ENCODE results near the gene TRIM72. TPM values are rescaled to one million over a fixed set of nuclear protein-coding genes. Genes with fewer than 3 reads are reported as not detected.
"Not testable (repeated sequence)": the region's sequence is repeated elsewhere in the genome, so short reads cannot be mapped to it uniquely, and the experiment has no call there.

TRIM72 gene, protein sequence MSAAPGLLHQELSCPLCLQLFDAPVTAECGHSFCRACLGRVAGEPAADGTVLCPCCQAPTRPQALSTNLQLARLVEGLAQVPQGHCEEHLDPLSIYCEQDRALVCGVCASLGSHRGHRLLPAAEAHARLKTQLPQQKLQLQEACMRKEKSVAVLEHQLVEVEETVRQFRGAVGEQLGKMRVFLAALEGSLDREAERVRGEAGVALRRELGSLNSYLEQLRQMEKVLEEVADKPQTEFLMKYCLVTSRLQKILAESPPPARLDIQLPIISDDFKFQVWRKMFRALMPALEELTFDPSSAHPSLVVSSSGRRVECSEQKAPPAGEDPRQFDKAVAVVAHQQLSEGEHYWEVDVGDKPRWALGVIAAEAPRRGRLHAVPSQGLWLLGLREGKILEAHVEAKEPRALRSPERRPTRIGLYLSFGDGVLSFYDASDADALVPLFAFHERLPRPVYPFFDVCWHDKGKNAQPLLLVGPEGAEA
- total RNA-seq = 0.04 to 0.14 TPM (median 0.11 TPM) in 3 replicates

DNA sequence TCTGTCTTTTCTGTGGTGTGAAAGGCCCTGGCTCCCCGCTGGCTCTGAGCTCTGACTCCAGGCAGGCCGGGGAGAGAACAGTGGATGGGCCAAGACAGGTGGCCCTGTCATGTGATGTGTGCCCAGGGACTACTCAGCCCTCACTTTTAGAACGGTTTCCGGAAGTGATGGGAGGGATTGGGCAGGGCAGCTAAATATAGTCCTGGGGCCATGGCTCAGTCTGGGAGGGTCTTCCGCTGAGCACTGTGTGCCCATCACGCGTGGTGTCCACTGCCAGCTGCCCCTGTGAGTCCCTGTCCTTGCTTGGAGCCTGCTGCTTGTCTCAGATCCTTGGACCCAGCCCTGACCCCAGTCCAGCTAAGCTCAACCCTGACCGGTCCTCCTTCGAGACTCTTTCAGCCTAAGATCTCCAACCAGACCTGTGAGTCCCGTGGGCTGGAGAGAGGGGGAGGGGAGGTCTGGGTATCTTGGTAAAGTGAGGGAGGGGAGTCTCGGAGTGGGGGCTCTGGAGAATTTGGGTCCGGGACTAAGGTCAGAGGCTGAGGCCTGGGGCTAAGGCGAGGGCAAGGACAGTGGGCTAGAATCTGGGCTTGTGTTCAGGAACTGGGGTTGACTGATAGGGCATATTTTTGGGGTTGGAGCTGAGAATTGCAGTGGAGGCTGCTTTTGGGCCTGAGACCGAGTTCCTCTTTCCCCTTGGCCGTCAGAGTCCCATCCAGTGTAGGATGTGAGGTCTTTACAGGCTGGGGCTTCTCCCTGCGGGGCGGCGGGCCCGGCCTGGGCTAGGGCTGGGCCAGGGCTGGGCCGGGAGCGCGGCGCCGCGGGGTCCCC lies at the start of gene TRIM72:
Gene TRIM72, plus strand, starts transcription at position 243 of the 831 bp plus-strand sequence. CDS start 620 bp downstream, outside the sequence.
- TF ChIP-seq, protein P1, sequence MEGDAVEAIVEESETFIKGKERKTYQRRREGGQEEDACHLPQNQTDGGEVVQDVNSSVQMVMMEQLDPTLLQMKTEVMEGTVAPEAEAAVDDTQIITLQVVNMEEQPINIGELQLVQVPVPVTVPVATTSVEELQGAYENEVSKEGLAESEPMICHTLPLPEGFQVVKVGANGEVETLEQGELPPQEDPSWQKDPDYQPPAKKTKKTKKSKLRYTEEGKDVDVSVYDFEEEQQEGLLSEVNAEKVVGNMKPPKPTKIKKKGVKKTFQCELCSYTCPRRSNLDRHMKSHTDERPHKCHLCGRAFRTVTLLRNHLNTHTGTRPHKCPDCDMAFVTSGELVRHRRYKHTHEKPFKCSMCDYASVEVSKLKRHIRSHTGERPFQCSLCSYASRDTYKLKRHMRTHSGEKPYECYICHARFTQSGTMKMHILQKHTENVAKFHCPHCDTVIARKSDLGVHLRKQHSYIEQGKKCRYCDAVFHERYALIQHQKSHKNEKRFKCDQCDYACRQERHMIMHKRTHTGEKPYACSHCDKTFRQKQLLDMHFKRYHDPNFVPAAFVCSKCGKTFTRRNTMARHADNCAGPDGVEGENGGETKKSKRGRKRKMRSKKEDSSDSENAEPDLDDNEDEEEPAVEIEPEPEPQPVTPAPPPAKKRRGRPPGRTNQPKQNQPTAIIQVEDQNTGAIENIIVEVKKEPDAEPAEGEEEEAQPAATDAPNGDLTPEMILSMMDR (IDR thresholded peaks at IDR 0.05; ENCODE audit: unreplicated experiment) = no peak
- no peaks in the 10 kb centered on the region for H3K9me3 Mint-ChIP-seq
- H3K4me1 Mint-ChIP-seq = peaks cover 13% of the 10 kb centered on the region
- DNase-seq (ENCODE audit: low spot score in 2 of 2, unreplicated experiment in 2 of 2) = no peak
- no peaks in the 10 kb centered on the region for H3K36me3 Mint-ChIP-seq
- H3K27ac Mint-ChIP-seq = no peak within 1 kb of the TSS
- H3K27me3 Mint-ChIP-seq (ENCODE audit: low read depth) = peaks cover 86% of the 10 kb centered on the region
- peak within 1 kb of the TSS; percentile 58 for H3K4me3 Mint-ChIP-seq

DNA sequence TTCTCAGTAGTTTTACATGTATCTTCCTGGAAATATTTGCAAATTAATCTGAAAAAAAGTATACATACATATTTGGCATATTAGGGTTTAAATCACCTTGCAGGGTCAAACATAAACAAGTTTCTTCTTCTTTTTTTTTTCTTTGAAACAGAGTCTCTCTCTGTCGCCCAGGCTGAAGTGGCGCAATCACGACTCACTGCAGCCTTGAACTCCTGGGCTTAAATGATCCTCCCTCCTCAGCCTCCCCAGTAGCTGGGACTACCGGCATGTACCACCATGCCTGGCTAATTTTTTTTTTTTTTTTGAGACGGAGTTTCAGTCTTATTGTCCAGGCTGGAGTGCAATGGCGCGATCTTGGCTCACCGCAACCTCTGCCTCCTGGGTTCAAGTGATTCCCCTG lies 46.6 kb upstream of the TRIM72 start:
- Mint-ChIP-seq H3K4me1 (peaks cover 3% of the 10 kb centered on the region), H3K9me3 (no peaks in the 10 kb centered on the region), H3K27ac (no peak overlapping the region), H3K27me3 (ENCODE audit: low read depth) (peaks cover 3% of the 10 kb centered on the region), H3K4me3 (no peak overlapping the region), H3K36me3 (no peaks in the 10 kb centered on the region)
- TF ChIP-seq, protein P1 (IDR thresholded peaks at IDR 0.05; ENCODE audit: unreplicated experiment) = no peak
- no peak for DNase-seq (ENCODE audit: low spot score in 2 of 2, unreplicated experiment in 2 of 2)

DNA sequence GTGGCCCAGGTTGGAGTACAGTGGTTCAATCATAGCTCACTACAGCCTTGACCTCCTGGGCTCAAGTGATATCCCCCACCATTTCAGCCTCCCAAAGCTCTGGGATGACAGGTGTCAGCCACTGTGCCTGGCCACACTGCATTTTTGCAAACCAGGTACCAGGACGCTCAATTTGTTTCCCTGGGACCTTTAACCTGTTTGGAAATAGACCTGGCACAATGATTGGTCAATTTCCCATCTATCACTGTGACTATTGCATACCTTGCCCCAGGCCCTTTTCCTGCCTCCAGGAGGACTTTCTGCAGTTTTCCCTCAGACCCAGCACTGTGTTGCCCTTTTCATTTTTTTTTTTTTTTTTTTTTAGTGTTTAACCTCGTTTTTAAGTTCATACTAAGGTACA lies 45.1 kb upstream of the TRIM72 start:
- H3K27me3 Mint-ChIP-seq (ENCODE audit: low read depth) = no peaks in the 10 kb centered on the region
- H3K4me3 Mint-ChIP-seq = no peak overlapping the region
- H3K4me1 Mint-ChIP-seq = peaks cover 3% of the 10 kb centered on the region
- no peak for DNase-seq (ENCODE audit: low spot score in 2 of 2, unreplicated experiment in 2 of 2)
- H3K27ac Mint-ChIP-seq = no peak overlapping the region
- TF ChIP-seq, protein P1 (IDR thresholded peaks at IDR 0.05; ENCODE audit: unreplicated experiment) = no peak
- no peaks in the 10 kb centered on the region for H3K36me3 Mint-ChIP-seq
- no peaks in the 10 kb centered on the region for H3K9me3 Mint-ChIP-seq

DNA sequence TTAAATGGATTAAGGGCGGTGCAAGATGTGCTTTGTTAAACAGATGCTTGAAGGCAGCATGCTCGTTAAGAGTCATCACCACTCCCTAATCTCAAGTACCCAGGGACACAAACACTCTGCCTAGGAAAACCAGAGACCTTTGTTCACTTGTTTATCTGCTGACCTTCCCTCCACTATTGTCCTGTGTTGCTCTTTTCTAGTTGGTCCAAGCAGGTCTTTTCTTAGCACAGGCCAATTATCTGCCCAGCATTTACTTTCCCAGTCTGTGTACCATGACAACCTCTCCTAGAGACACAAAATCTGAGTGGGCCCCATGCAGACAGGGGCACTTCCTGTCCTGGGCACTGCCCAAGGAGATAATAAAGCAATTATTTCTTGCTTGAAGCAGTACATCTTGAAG lies 43.9 kb upstream of the TRIM72 start:
- DNase-seq (ENCODE audit: low spot score in 2 of 2, unreplicated experiment in 2 of 2); H3K27me3 Mint-ChIP-seq (ENCODE audit: low read depth); H3K4me1 Mint-ChIP-seq; H3K9me3 Mint-ChIP-seq; H3K36me3 Mint-ChIP-seq; H3K4me3 Mint-ChIP-seq: not testable (repeated sequence)
- peak overlapping the region; percentile 28 for H3K27ac Mint-ChIP-seq

DNA sequence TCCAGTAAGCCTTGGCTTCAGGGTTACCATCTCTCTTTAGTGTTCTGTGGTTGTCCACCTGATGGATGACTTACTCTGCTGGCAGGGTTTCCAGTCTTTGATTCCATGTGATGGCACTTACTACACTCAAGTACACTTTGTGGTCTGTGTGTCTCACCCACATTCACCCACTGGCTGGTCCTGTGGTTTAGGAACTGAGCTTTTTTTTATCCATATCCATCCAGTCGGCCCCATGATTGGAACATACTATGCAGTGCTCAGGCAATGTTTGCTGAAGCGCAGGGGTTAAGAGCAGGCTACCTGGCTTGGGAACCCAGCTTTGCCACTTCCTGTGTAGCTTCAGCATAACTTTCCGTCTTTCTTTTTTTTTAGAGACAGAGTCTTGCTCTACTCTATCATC lies 36.8 kb upstream of the TRIM72 start:
- H3K27me3 Mint-ChIP-seq (ENCODE audit: low read depth) = no peaks in the 10 kb centered on the region
- no peaks in the 10 kb centered on the region for H3K9me3 Mint-ChIP-seq
- H3K27ac Mint-ChIP-seq = no peak overlapping the region
- no peaks in the 10 kb centered on the region for H3K36me3 Mint-ChIP-seq
- H3K4me1 Mint-ChIP-seq = peaks cover 15% of the 10 kb centered on the region
- TF ChIP-seq, protein P1 (IDR thresholded peaks at IDR 0.05; ENCODE audit: unreplicated experiment) = no peak
- no peak overlapping the region for H3K4me3 Mint-ChIP-seq
- no peak for DNase-seq (ENCODE audit: low spot score in 2 of 2, unreplicated experiment in 2 of 2)

Measured in mesothelial cell of epicardium (in vitro differentiated cells).